ENCODE measurements around the gene FNDC11.
"Not testable (repeated sequence)": the region's sequence is repeated elsewhere in the genome, so short reads cannot be mapped to it uniquely, and the experiment has no call there.

The FNDC11 gene

GRCh38 chr20:63587256-63587655, 33.3 kb downstream of the FNDC11 start:
- no peak for DNase-seq

- no peak for DNase-seq
These were observed 34.0 kb downstream of the FNDC11 start for GRCh38 chr20:63587776-63588591.

- DNase-seq: no peak
These were observed 34.7 kb downstream of the FNDC11 start for GRCh38 chr20:63588641-63589041.

GRCh38 chr20:63589261-63590217, 35.6 kb downstream of the FNDC11 start:
- DNase-seq: no peak

GRCh38 chr20:63590218-63591146, 36.5 kb downstream of the FNDC11 start:
- DNase-seq: no peak

GRCh38 chr20:63591147-63591533, 37.2 kb downstream of the FNDC11 start:
- DNase-seq: no peak

GRCh38 chr20:63591786-63592355, 37.9 kb downstream of the FNDC11 start:
- no peak for DNase-seq

- DNase-seq: no peak
These were observed 38.7 kb downstream of the FNDC11 start for GRCh38 chr20:63592661-63593060.

GRCh38 chr20:63594043-63594561, 40.1 kb downstream of the FNDC11 start:
- no peak for DNase-seq

GRCh38 chr20:63595416-63596127, 41.6 kb downstream of the FNDC11 start:
- no peak for DNase-seq

- no peak for DNase-seq
These were observed 42.5 kb downstream of the FNDC11 start for GRCh38 chr20:63596423-63596822.

GRCh38 chr20:63597651-63598478, 43.9 kb downstream of the FNDC11 start:
- DNase-seq: no peak

GRCh38 chr20:63598479-63599395, 44.8 kb downstream of the FNDC11 start:
- no peak for DNase-seq

- no peak for DNase-seq
These were observed 45.6 kb downstream of the FNDC11 start for GRCh38 chr20:63599396-63600050.

- DNase-seq: not testable (repeated sequence)
These were observed 47.7 kb downstream of the FNDC11 start for GRCh38 chr20:63601679-63602078.

- DNase-seq: no peak
These were observed 48.4 kb downstream of the FNDC11 start for GRCh38 chr20:63602321-63602720.

All from OCI-M1 (cell line).